ENCODE results near the gene NCAPD2.

The NCAPD2 gene

GRCh38 chr12:6569786-6570185 is 75.9 kb downstream of the NCAPD2 start:
- in situ Hi-C loops (cut with MboI; ENCODE audit: low sequenced_read_pairs): no loop called here

GRCh38 chr12:6570264-6570887 is 76.5 kb downstream of the NCAPD2 start:
- in situ Hi-C loops (cut with MboI; ENCODE audit: low sequenced_read_pairs): no loop called here

- in situ Hi-C loops (cut with MboI; ENCODE audit: low sequenced_read_pairs): no loop called here
Measured at GRCh38 chr12:6573001-6573400, 79.1 kb downstream of the NCAPD2 start.

- in situ Hi-C loops (cut with MboI; ENCODE audit: low sequenced_read_pairs): no loop called here
Measured at GRCh38 chr12:6574576-6575295, 80.8 kb downstream of the NCAPD2 start.

GRCh38 chr12:6575648-6576047 is 81.7 kb downstream of the NCAPD2 start:
- in situ Hi-C loops (cut with MboI; ENCODE audit: low sequenced_read_pairs): no loop called here
